Hematopoietic multipotent progenitor cell treated with erythropoietin and hydrocortisone succinate and interleukin-3 and kit ligand, for 15 days (in vitro differentiated cells): ENCODE results near the gene RTTN.
"Not testable (repeated sequence)": the region's sequence is repeated elsewhere in the genome, so short reads cannot be mapped to it uniquely, and the experiment has no call there.

Source experiments
- DNase-seq: peaks from one replicate; pipeline ENCODE4 v3.0.0-alpha.2; 2015; ENCODE audit warnings: low spot score

RTTN gene

DNA sequence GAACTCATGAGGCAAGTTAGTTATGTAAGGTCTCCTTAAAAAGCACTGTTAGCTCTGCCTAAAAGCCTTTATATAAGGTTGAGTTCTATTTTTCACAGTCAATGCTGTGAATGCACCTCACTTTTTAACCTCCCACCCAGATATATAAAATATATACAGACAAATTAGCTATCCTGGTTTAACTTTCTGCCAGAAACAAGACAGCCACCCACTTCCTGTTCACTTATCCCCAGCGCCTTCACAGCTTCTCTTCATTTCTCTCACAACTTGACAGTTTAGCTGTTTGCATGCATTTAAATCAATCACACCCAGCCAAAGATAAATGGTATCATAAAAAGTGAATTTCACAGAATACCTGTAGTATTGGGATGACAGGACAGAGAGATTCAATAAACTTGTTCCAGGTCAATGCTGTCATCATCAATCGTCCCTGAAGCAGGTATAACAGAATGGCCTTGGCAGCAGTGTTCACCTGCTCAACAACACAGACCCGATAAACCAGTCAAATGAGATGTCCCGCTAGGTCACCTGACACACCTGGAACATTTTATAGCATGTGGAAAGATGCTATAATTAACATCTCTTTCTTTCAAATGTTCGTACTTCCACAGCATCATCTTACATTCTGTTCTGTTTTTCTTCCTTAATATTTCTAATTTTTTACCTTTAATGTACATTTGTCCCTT lies 55.7 kb downstream of the RTTN start:
- no peak for DNase-seq

DNA sequence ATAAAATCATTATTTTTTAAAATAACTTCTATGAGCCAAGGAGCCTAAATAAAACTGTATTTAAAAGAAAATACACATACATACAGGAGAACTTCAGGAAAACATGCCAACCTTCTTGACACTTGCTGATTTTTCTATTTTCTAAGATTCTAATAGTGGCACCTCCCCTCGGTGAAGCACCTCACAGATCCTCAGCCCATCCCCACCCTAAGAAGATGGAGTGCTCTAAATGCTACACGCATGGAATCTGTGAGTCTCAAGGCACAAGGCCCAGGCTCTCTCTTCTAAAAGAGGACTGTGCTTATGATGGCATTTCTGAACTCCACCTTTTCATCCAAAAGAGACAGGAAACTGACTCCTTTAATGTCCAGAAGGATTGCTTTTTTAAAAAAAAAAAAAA lies 56.3 kb downstream of the RTTN start:
- no peak for DNase-seq

DNA sequence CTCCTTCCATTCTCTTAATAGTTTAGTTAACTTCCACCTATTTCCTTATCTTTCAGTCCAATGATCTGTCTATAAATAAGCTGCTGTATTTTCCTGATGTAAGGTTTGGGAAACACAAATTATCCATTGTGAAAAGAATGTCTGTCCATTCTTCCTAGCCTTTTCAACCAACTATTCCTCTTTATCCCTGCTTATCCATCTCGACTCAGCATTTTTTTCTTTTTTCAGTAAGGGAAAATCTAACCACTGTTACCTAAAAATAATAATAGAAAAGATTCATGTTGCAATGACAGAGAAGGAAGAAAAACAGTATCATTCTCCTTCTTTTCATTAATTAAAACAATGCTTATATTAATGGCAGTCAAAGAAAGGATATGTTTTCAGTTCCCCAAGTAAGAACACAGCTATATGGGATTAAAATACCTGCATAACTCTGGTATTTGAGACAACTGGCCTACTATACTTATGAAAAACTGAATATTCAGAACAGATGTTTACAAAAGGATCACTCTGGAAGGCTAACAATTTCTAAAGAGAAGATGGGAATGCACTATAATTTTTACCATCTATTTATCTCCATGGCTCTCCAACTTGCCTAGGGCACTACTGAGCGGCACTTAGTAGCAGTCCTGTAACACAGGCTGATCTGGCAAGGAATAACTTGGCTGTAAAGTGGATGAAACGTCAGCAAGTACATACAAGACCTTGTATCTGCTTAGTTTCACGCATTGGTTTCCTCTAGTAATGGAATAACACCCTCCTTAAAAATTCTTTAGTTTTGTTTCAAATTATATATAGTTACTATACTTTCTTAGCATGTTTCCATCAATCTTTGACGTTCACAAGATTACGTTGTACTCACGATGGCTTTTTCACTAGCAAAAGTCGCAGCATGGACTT lies 57.2 kb downstream of the RTTN start:
- DNase-seq = no peak

DNA sequence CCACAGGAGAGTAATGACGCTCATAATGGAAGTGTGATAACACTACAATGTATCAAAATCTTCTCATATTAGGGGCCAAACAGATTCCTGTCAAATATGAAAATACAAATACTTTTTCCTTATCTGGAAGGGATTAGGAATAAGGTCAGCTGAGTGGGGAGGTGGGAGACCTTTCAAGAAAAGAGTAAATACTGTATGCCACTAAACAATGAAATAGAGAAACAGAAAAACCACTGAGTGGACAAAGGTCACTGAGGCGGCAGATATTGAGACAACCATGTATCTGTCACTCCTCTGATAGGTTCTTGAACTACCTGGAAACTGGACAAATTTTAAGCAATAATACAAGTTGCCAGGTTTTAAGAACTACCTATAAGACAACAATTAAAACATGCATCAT lies 59.3 kb downstream of the RTTN start:
- DNase-seq = no peak

DNA sequence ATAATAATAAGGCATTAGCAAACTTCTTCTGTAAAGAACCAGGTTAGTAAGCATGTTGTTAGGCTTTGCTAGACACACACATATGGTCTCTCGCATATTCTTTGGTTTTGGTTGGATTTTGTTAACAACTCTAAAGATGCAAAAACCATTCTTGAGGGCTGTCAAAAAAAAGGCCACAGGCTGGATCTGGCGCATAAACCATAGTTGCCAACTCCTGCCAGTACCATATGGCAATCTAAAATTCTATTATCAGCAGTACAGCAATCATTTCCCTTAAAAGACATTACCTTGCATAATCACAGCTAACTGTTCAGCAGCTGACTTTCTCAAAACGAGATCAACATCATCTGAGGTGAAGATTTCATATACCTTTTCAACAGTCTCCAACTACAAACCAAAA lies 63.5 kb downstream of the RTTN start:
- no peak for DNase-seq

DNA sequence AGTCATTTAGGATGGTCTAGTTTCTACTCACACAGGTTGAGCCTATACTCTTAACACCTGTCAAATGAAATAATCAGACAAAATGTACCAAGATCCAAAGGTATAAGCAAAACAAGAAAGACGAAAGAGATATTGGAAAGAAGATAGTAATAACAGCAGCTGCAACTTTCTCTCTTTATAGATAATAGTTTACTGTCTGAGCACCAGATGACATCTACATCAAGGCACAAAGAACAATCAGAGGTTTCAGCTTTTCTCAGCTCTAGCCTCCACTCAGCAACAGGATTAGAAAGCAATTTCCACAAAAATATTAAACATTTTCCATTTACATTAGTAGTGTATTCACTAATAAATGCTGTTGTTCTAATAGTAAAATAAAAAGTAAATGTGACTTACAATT lies 66.3 kb downstream of the RTTN start:
- DNase-seq = no peak

DNA sequence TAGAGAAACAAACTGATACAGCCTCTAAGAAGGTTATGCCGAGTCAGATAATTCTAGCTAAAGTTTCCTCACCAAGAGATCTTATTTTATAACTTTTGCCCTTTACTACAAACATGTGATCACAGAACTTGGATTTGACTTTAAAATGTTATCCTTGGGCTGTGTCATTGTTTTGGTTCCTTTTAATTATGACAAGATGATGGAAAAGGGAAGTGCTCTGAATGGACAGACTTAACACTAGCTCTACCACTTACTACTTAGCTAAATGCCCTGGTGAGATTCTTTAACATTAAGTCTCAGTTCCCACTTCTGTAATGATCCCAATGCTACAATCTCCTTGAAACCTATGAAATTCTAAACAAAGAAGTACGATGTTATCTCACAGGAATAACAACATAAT lies 69.9 kb downstream of the RTTN start:
- DNase-seq = no peak

DNA sequence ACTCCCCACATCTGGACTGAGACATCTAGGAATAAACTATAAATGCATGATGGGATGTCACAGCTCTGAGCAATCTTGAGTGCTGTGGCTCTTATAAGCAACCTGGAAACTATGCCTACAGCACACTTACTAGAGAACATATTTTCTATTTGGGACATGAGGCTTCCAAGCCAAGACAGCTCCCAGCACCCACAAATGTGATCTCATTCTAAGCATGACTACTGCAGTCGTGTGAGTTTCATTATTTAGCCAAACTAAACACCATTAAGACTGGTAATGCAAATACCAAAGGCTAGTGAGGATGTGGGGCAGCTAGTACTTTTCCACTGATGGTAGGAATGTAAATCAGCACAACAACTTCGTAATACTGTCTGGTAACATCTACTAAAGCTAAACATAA lies 72.5 kb downstream of the RTTN start:
- DNase-seq = no peak

DNA sequence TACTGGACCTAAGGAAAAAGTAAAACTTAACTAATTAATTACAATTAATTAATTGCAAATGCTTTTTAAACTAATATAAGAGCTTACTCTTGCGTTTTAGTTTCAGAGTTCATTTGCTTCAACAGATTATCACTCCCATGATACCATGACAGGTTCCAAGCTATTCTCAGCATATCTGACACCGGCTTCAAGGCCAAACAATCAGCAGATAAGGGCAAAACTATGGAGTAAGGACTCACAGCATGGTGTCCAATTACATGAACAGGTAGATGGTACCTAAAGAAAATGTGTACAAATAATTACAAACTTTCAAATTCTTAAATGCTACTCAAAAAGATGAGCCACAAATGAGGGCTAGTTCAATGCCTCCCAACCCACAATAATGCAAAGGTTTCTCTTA lies 77.2 kb downstream of the RTTN start:
- DNase-seq = no peak

DNA sequence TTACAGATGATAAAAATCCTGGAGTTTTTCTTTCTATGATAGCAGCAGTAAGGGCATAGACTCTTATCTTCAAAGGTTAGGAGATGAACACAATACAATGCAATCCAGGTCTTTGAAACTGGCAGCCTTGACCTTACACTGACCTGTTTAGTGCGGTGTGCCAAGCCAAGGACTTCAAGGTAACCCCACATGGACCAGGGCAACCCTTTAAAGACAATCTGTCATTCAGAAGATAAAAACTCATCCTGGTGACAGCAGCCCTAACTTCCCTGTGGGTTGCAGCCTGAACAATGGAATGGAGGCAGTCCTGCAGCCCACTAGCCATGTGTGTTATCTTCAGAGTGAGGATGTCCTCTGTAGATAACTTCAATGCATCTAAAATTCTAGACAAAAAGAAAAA lies 78.1 kb downstream of the RTTN start:
- no peak for DNase-seq

DNA sequence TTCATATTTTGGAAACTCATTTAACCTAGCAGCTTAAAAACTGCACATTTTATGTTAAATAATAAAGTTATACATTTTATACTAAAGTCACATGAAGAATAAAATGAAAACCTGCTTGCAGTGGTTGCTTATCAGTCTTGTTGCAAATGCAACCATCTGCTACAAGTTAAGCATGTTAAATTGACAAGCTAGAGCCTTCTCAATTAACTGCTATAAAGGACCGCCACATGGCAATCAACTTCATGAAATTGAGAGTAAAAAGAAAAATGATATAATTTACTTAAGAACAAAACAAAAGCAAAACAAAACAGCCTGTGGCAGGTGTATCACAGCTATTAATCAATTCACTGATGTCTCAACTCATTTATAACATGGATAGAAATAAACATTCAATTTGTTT lies 78.7 kb downstream of the RTTN start:
- DNase-seq = no peak

DNA sequence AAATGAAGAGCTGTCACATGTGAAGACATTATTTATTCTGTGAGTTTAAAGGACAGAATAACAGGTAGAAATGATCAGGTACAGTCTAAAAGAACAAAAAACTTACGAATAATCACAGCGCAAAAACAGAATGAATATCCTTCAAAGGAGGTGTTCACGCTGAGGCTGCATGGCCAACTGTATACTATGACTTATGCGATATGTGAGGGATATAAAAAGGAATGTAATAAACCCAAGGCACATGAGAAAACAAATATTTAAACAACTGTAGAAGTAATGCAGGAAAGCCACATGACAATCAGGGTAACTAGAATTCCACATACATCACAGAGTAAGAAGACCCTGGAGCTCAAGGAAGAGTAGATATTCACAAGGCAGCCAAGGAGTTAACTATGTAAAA lies 81.3 kb downstream of the RTTN start:
- no peak for DNase-seq

DNA sequence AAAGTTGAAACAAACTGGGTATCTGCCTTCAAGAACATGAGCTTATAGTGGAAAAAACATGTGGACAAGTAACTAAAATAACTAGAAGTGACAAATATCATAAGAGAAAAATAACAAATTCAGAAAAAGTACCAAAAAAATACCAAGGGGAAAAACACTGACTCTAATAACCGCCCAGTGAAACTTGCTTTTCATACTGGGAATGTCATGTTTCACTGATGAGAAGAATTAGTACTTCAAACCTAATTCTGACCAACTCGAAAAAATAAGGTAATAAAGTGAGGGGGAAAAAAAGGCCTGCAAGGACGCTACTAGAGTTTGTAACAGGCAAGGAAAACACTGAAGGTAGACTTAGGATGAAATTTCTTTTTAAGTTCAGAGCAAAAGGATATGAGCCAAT lies 83.6 kb downstream of the RTTN start:
- DNase-seq = no peak

DNA sequence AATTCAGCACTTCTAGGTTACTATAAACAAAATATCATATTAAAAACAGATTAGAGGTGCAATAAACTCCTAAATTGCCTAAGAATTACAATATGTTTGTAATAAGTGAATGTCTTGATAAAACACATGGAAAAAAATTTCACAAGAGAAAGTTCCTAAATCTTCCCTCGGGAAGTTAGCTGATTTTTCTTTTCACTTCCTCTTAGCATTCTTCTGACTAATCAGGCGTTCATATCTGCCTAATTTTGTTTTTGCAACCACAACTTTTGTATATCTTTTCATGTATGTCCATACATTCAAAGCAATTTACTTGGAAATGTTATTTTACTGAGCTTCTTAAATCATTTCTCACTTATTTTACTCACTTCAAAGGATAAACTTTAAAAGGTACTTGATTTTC lies 88.5 kb downstream of the RTTN start:
- no peak for DNase-seq

DNA sequence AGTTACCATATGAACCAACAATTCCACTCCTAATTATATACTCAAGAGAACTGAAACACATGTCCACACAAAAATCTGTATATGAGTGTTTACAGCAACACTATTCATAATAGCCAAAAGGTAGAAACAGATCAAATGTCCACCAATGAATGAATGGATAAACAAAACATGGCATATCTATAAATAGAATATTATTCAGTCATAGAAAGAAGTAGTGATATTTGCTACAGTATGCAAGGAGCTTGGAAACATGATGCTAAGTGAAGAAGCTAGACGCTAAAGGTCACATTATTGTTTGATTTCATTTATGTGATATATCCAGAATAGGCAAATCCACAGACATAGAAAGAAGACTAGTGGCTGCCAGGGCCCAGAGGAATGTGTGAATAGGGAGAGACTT lies 92.0 kb downstream of the RTTN start:
- DNase-seq = no peak

DNA sequence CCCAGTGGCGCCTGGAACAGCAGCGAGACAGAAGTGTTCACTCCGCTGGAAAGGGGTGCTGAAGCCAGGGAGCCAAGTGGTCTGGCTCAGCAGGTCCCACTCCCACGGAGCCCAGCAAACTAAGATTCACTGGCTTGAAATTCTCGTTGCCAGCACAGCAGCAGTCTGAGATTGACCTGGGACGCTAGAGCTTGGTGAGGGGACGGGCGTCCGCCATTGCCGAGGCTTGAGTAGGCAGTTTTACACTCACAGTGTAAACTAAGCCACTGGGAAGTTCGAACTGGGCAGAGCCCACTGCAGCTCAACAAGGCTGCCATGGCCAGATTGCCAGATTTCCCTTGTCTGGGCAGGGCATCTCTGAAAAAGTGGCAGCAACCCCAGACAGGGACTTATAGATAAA lies 94.8 kb downstream of the RTTN start:
- no peak for DNase-seq

DNA sequence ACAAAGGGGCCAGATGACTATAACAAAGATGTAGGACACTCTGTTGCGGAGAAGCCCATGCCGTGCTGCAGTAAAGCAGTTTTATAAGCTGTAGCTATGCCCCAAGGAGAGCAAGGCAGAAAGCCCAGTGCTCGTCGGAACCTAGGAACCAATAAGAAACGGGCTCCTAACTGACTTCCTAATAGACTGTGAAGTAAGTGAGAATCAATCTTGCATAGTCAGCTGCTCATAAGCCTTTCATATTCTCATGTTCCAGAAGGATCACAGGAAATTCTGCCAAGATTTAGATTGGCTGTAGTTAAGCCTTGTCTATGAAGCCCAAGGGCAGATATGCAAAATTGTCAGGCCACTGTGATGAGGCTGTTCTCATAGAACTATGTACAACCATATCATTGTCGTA lies 98.4 kb downstream of the RTTN start:
- no peak for DNase-seq

DNA sequence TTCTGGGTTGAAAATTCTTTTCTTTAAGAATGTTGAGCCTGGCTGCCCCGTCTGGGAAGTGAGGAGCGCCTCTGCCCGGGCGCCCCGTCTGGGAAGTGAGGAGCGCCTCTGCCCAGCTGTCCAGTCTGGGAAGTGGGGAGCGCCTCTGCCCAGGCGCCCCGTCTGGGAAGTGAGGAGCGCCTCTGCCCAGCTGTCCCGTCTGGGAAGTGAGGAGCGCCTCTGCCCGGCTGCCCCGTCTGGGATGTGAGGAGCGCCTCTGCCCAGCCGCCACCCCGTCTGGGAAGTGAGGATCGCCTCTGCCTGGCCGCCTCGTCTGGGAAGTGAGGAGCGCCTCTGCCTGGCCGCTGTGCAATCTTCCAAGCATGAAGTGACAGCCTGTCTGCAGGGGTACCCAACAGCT lies 102.6 kb downstream of the RTTN start:
- DNase-seq = not testable (repeated sequence)

DNA sequence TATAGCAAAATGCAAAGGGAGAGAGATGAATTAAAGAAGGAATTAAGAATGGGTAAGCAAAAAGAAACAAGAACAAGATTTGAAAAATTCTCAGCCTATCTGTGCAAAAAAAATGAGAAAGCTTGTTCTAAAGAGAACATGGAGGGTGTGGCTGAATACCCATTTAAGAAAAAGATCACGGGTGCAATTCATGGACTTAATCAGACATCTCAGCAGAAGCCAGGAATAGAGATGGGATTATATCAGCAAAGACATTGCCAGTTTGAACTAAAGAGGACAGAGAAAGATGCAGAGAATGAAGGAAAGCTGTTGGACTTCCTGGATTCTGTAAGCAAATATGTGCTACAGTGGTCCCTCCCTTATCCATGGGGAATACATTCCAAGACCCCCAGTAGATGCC lies 115.6 kb downstream of the RTTN start:
- DNase-seq = no peak

DNA sequence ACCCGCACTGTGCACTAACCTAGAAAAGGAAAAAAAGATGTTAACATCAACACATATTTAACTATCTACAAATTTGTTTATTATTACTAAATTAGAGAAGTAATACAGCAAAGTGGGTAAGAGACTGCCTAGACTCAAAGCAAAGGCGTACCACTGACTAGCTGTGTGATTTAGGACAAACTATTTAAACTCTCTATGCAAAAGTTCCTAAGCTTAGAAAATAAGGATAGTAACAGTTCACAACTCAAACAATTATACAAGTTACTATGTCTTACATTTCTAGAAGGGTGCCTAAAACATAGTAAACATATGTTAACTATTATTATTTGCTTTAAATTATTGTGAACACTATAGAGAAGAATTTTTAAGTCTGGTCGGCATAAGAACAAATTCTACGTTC lies 119.4 kb downstream of the RTTN start:
- DNase-seq = peak; percentile 8

DNA sequence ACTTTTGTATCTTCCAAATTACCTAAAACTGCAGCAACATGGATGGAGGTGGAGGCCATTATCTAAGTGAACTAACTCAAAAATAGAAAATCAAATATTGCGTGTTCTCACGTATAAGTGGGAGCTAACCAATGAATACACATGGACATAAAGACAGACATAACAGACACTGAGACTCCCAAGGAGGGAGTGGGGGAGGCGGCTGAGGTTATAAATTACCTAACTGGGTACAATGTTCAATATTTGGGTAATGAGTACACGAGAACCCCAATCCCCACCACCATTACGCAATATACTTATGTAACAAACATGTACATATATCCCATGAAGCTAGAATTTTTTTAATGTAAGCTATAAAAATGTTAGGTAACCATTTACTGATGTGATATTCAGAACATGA lies 119.8 kb downstream of the RTTN start:
- DNase-seq = no peak

DNA sequence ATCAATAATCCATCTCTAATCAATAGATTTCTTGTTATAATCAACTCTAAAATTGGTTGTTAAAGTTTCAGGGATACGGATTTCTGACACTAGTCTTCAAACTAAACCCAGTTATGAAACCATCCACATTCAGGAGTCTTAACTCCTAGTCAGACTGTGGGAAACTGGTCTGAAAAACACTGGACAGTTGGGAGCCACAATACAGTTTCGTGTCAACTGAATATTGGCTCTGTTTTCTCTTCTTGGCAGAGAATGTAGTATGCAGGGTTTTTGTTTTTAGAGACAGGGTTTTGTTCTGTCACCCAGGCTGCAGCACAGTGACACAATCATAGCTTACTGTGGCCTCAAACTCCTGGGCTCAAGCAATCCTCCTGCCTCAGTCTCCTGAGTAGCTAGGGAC lies 123.1 kb downstream of the RTTN start:
- no peak for DNase-seq

DNA sequence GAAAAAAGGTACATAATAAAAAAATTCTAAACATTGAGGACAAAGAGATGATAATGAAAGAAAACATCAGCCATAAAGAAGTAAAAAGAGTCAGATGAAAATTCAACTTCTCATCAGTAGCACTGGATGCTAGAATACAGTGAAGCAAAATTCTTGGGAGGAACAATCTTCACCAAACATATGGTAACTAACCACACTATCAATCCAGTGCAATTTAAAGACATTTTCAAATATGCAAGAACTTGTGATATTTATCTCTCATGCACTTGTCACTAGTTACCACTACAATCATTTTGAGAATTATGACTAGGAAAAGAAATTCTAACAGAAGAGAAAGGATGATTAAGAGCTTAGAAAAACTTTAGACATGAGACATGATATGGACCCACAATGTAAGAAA lies 127.4 kb downstream of the RTTN start:
- no peak for DNase-seq

DNA sequence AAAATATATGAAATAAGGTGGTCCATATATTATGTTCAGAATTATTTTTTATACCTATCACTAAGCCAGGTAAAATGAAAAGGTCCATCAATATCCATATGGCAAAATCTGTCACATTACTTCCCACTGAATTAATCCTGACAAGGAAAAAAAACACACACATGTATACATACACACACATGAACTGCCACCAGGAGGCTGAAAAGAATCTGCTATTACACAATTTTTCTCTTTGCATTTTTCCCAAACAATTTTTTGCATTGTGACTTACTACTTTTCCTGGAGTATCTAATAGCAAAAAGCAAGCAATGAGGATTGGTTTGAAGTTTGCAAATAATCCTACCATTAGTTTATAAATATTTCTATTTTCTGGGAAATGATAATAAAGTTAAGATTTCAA lies 129.6 kb downstream of the RTTN start:
- DNase-seq = no peak
